NCI-H345 treated with DMSO at 0.1 percent for 48 hours (cell line): ENCODE data around the gene FHIP1A.
"Not testable (repeated sequence)": the region's sequence is repeated elsewhere in the genome, so short reads cannot be mapped to it uniquely, and the experiment has no call there.

Experiments used
- DNase-seq: peaks from one replicate; lab custom pipeline; 2025; ENCODE audit not compliant: unreplicated experiment; lab: John Stamatoyannopoulos, UW

The FHIP1A gene

DNA sequence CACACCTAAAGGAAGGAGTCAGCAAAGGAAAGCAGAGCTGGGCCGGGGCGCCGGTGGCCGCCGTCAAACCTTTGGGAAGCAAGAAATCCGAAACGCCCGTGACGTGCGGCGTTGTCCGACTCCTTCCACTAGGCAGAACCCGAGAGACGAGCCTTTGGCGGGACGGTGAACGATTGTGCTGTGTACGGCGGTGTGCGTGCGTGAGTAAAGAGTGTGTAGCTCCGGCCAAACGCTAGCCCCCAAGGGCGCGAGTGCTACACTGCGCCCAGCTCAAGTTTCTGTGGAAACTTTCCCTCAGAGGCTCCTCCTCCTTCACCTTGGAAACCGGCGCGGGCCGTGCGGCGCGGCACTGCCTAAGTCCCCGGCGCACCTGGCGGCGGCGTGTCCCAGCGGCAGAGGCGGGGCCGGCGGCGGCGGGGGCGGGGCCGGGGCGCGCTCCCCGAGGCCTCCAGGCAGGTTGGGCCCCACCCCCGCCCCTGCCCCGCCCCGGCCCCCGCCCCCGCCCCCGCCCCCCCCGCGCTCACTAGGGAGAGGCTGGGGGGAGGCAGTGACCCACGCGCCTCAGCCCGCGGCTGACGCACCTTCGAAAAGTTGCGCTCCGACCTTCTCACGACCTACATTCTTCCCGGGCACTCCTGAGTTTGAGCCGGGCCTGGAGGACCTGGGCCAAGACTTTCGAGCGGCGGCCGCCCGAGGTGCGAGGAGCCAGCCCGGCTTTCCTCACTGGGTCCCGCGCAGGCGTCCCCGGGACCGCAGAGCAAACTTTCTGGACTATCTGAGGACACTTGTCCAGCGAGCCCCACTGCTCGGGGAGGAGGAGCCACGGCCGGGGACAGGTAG is at the start of gene FHIP1A:
Gene FHIP1A (plus strand): TSS at position 547 of the 840 bp plus-strand sequence. CDS start 157,084 bp downstream, outside the sequence.
- peak; percentile 74 for DNase-seq

DNA sequence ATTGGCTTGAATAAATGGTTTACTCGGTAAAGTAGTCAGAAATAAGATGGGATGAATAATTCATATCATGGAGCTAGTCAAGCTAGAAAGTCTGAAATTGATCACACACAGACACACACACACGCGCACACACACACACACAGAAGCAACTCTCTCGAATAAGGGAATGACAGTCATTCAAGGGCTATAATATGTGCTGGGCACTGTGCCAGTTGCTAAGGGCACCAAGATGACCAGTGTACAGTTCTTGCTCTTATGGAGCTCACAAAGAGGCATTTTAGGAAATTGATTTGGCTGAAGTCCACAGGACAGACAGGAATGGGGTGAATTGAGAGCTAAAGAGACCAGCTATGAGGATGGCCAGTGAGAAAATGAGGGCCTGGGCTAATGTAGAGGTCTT is 49.4 kb upstream of the FHIP1A start:
- DNase-seq, result no peak

DNA sequence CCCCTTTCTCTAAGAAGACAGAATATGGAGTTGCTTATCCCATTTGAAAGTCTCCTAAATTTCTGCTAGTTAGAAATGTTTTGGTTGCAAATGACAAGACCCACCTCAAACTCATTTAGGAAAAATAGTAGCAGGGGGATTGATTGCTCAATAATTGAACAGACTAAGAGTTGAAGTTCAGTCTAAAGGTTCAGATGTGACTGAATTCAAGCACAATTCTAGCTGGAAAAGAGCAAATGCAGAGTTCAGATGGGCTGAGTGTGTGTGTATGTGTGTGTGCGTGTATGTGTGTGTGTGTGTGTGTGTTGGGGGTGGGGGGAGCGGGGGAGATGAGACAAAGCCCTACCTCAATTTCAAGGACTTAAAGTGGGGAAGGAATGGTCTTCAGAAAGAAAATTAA is 47.9 kb upstream of the FHIP1A start:
- no peak for DNase-seq

DNA sequence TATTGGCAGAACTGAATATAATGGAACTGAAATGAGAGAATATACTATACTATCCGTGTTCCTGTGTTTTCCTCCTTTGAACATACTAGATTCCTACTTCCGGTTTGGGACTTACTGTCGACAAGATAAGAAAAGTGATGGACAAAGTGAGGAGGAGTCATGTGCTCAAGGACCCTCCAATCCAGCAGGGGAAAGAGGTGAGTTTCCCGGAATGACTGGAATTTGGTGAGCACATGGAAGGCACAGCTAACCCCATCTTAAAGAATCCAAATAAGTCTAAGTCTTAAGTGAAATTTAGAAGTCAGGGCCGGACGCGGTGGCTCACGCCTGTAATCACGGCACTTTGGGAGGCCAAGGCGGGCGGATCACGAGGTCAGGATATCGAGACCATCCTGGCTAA is 47.0 kb upstream of the FHIP1A start:
- DNase-seq, result no peak

DNA sequence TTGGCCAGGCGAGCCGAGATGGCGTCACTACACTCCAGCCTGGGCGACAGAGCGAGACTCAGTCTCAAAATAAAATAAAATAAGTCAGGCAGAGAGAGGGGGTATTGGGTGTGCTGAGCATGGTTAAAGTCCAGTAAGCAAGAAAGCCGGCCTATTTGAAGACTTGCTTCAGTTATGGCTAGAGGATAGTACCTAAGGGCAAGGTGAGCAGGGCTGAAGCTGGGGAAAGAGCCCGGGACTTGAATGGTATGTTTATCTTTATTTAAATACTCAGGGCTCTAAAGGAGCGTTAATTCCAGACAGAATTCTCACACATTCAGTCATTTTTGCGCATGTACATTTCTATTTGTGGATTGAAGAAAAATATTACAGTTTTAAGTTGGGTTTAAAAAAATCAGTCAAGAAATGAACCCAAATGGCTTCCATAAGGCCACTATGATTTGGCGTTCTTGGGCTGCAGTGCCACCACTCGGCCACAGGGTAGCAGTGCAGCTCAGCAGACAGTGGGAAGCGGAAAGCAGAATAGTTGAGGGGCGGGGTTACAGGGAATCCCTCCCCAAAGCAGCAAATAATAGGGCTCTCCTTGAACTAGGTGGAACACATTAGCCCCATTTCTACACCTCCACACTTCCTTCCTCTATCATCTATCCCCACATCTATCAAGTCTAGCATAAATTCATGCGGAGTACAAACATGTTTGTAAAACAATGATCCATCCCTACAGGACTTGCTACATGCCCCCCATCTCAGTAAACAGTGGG is 46.4 kb upstream of the FHIP1A start:
- peak; percentile 41 for DNase-seq

DNA sequence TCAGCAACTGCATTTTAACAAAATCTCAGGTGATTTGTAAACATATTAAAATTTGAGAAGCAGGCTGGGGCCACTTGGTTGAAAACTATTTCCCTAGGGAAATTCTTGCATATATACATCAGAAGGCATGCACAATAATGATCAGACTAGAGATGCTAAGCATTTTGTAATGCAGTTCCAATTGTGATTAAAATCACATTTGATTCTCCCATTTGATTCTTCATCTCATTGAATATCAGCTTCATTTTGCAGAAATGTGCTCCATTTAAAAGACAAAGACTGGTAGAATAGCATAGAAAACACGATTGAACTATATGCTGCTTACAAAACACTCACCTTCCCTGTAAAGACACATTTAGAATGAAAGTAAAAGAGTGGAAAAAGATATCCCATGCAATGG is 32.4 kb upstream of the FHIP1A start:
- no peak for DNase-seq

DNA sequence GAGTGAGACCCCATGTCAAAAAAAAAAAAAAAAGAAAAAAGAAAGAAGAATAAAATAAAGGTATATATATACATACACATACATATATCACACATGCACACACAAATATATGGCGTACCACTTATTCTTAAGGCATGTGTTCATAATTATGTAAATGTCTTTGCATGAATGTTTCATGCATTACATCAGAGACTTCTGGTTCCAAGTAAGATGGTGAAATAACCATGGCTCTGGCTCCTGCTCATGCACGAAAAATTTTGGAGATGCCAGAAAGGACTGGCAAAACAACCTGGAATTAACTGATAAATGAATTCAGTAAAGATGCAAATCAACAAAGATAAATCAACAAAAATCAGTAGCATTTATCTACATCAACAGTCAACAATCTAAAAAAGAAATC is 19.7 kb upstream of the FHIP1A start:
- no peak for DNase-seq

DNA sequence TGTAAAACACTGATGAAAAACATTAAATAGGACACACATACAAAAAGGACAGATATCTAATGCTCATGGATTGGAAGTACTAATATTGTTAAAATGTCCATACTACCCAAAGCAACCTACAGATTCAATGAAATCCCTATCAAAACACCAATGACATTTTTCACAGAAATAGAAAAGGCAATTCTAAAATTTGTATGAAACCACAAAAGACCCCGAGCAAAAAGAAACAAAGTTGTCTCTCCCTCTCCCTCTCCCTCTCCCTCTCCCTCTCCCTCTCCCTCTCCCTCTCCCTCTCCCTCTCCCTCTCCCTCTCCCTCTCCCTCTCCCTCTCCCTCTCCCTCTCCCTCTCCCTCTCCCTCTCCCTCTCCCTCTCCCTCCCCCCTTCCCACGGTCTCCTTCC is 19.2 kb upstream of the FHIP1A start:
- not testable (repeated sequence) for DNase-seq

DNA sequence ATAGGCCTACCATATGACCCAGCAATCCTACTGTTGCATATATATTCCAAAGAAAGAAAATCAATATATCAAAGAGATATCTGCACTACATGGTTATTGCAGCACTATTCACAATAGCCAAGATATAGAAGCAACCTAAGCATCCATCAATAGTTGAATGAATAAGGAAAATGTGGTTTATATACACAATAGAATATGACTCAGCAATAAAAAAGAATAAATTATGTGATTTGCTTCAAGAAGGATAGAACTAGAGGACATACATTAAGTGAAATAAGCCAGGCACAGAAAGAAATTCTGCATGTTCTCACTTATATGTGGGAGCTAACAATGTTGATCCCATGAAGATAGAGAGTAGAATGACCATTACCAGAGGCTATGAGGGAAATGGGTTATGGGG is 13.1 kb upstream of the FHIP1A start:
- no peak for DNase-seq

DNA sequence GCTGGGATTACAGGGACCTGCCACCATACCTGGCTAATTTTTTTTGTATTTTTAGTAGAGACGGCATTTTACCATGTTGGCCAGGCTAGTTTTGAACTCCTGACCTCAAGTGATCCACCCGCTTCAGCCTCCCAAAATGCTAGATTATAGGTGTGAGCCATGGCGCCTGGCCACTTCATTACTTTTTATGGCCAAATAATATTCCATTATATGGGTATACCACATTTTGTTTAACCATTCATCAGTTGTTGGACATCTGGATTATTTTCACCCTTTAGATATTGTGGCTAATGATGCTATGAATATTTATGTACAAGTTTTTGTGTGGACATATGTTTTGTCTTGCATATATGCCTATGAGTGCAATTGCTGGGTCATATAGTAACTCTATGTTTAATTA is 8.6 kb upstream of the FHIP1A start:
- DNase-seq, result no peak

DNA sequence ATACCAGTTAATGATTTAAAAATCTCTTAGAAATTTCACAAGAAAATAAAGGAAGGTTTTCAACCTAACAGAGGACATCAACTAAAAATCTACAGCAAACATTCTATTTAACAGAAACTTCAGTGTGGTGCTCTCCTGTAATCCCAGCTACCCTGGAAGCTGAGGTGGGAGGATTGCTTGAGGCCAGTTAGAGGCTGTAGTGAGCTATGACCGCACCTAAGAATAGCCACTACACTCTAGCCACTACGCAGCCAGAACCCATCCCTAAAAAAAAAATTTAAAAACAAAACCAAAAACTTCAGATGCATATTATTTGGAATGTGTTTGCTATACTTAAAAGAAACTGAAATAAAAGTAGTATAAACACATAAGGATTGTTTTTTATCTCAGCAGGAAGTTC is 7.2 kb upstream of the FHIP1A start:
- no peak for DNase-seq

DNA sequence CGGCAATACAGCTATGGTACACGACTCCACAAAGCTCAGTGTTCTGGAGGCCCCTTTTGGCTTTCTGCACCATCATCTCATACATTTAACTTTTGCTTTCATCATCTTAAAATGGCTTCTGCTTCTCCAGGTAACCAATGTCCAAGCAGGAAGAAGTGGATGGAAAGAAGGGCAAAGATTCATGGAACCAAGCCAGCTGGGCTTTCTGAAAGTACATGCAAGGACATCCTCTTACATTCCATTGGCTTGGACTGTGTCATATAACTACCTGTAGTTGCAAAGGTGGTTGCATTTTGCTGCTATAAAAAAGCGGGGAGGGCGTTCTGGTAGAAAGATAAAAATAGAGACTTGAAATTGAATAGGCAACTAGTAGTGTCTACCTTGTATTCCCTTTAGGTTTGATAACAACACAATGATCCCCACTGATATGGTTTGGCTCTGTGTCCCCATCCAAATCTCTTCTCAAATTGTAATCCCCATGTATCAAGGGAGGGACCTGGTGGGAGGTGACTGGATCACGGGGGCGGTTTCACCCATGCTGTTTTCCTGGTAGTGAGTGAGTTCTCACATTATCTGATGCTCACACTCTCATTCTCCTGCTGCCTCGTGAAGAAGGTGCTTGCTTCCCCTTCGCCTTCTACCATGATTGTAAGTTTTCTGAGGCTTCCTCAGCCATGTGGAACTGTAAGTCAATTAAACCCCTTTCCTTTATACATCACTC is 6.7 kb upstream of the FHIP1A start:
- no peak for DNase-seq

DNA sequence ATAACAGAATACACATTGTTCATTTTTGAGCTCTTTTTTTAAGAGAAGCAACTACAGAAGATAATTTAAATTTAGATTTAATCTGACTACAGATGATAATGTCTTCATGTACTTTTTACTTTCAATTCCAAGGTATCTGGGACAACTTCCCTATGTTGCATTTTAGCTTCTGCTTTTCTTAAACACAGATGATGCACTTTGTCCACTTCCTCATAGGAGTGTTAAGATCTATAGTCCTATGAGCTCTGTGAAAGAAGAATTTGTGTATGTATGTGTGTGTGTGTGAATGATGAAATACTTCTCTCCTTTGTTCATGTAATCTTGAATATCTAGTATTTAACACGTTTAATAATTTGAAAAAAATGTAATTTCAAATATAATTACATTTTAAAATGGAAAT is 5.3 kb upstream of the FHIP1A start:
- DNase-seq, result no peak

DNA sequence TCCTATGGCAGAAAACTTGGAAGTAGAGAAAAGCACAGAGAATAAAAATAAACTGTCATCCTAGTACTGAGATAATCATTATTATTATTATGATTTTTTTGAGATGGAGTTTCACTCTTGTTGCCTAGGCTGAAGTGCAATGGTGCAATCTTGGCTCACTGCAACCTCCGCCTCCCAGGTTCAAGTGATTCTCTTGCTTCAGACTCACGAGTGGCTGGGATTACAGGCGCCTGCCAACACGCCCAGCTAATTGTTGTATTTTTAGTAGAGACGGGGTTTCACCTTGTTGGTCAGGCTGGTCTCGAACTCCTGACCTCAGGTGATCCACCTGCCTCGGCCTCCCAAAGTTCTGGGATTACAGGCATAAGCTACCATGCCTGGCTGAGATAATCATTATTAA is 4.2 kb upstream of the FHIP1A start:
- DNase-seq, result not testable (repeated sequence)

DNA sequence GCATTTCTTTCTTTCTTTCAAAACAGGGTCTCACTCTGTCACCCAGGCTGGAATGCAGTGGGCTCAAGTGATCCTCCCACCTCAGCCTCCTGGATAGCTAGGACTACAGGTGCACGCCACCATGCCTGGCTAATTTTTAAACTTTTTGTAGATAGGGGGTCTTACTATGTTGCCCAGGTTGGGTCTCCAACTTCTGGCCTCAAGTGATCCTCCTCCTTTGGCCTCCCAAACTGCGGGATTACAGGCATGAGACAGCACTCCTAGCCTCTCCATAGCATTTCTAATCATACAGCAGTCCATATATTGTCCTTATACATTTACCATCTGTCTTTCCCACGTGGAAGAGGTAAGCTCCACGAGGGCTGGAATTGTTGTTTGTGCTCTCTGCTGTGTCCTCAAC is 2.0 kb upstream of the FHIP1A start:
- DNase-seq, result no peak

DNA sequence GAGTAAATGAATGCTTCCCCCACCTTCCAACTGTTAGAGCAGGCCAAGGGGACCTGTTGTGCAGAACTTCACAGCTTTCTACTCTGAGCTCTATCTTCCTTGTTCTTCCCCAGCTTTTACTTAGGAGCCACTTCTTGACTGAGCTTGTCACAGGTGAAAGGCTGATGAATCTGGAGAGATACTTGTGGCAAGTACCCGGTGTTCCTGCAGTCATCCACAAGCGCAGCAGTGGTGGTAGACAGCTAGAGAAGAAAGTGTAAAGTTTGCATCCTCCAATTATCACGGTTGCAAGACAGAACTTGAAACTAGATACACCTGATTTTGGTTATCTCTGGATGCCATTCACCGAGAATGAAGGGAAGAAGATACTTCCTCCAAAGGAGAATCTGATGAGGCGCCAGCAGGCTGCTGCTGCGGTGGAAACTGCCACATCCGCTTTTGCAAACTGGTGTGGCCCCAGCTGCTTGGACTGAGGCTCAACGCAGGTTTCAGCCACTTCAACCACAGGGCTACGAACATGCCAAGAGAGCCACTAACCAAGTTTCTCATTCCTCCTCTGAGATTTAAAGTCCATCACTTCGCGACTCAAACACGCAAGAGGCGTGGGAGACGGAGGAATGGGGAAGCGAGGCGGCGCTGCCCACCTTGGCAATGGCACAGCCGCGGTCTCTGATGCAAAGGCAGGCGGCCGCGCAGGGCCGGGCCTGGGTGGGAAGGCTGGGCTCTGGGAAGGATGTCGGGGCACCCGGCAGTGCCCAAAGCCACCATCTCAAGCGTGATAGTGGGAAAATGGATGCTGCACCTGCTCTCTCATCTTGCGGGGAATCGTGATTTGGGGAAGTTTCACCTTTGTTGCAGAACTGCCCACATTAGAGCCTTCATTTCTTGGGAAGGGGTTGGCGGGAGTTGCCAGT is 1.3 kb upstream of the FHIP1A start:
- no peak for DNase-seq

DNA sequence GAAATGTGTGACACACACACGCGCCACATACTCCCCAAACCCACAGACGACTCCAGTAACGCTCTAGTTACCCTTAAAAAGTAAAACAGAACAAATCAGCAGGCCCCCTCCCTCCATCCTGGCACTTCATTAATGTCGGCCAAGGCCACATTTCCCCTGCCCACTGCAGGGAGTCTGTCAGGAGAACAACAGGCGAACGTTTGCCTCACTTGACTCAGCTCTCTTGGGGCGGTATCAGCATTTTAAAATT is 671 bp upstream of the FHIP1A start:
- no peak for DNase-seq

DNA sequence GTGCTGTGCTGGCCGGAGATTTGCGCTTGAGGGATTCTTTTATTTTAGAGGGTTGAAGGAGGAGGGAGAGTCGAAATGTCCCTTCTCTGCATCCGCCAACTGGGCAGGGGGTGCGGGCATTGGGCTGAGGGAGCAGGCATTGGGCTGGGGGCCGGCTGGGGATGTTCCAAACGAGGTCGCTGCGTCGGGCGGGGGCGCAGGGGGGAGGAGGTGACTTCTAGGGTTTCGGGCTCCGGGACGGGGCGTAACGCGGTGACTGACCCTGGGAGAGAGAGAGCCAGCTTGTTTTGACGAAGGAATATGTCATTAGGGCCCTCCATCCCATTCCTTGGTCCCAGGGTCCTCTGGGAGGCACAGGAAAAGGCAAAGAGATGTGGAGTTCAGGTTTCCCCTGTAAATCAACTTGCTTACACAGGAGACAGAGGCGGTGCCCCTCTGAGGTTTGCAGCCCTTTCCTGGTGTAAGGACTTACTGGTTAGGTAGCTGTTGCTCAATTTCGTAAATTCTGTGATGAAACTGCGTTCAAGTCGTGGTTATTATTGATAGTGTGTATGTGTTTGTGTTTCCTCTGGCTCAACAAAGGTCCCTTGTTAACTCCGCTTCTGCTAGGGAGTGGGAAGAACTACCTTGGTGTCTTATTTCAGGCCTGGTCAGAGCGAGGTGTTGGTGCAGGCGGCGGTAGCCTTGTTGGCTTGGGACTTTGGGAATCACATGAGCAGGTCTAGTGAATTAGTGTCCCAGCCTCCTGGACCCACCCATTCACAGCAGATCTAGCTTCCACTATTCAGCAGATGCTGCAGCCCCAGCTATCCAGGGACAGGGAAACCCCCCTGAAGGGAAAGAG is 716 bp downstream of the FHIP1A start:
- DNase-seq, result peak; percentile 14

DNA sequence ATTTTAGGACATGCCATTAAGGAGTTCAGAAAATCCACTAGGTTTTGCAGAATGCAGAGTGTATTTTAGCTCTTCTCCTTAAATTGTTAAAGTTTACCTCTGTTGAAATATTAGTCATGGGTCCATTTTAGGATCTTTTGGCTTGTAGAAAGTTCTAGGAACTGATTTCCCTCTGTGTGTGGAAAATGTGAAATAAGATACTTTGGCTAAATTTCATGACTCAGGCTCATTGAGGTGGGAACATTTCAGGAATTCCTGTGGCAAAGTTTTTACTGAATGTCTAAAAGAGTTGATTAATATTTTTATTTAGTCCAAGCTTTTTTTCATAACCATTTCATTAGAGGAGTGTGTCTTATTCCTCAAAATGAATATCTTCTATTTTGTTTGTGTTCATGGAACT is 7.0 kb downstream of the FHIP1A start:
- no peak for DNase-seq

DNA sequence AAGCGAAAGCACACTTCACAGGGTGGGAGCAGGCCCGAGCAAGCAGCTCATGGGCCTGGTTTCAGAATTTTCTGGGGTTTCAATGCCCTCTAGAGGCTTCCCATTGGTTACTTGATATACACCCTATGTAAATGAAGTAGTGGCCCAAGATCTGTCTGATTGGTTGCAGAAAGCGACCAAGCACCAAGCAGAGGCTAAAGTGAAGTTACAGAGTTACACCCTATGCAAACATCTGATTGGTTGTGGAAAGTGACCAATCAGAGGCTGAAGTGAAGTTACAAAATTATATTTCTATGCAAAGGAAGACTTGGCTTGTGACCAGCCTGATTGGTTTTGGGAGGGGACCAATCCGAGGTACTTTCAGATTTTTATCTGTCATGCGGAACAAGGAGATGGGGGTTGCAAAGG is 8.2 kb downstream of the FHIP1A start:
- DNase-seq, result no peak
